Fibroblast of peridontal ligament (primary cell): ENCODE results near the gene PLPP4.

Experiments
- DNase-seq: peaks from one replicate; pipeline ENCODE4 v3.0.0-alpha.2; 2010; ENCODE audit errors: extremely low read depth

PLPP4 gene

GRCh38 chr10:120456626-120457430 lies at the start of gene PLPP4:
Gene PLPP4 (plus strand): TSS chr10:120457227. CDS start chr10:120457306, 79 bp downstream.
- DNase-seq: no peak

- DNase-seq: no peak
Observed at GRCh38 chr10:120409816-120410215, 47.2 kb upstream of the PLPP4 start.

- no peak for DNase-seq
Observed at GRCh38 chr10:120414946-120415345, 42.1 kb upstream of the PLPP4 start.

- peak; percentile 92 for DNase-seq
Observed at GRCh38 chr10:120415709-120416330, 41.2 kb upstream of the PLPP4 start.

GRCh38 chr10:120420421-120420820 lies 36.6 kb upstream of the PLPP4 start:
- no peak for DNase-seq

GRCh38 chr10:120421250-120421649 lies 35.8 kb upstream of the PLPP4 start:
- DNase-seq: peak; percentile 17

- peak; percentile 90 for DNase-seq
Observed at GRCh38 chr10:120422457-120422856, 34.6 kb upstream of the PLPP4 start.

GRCh38 chr10:120423431-120424197 lies 33.4 kb upstream of the PLPP4 start:
- peak; percentile 54 for DNase-seq

GRCh38 chr10:120424198-120424464 lies 32.9 kb upstream of the PLPP4 start:
- DNase-seq: no peak

- no peak for DNase-seq
Observed at GRCh38 chr10:120426306-120426705, 30.7 kb upstream of the PLPP4 start.

GRCh38 chr10:120428754-120429153 lies 28.3 kb upstream of the PLPP4 start:
- no peak for DNase-seq

GRCh38 chr10:120429395-120429794 lies 27.6 kb upstream of the PLPP4 start:
- no peak for DNase-seq

GRCh38 chr10:120431251-120431651 lies 25.8 kb upstream of the PLPP4 start:
- DNase-seq: no peak

- DNase-seq: no peak
Observed at GRCh38 chr10:120432209-120432608, 24.8 kb upstream of the PLPP4 start.

GRCh38 chr10:120433141-120433540 lies 23.9 kb upstream of the PLPP4 start:
- DNase-seq: no peak

- no peak for DNase-seq
Observed at GRCh38 chr10:120436439-120437112, 20.5 kb upstream of the PLPP4 start.

- no peak for DNase-seq
Observed at GRCh38 chr10:120437541-120437940, 19.5 kb upstream of the PLPP4 start.

- no peak for DNase-seq
Observed at GRCh38 chr10:120451968-120452367, 5.1 kb upstream of the PLPP4 start.

GRCh38 chr10:120453319-120453718 lies 3.7 kb upstream of the PLPP4 start:
- no peak for DNase-seq

GRCh38 chr10:120453886-120454285 lies 3.1 kb upstream of the PLPP4 start:
- DNase-seq: no peak

GRCh38 chr10:120455004-120455403 lies 2.0 kb upstream of the PLPP4 start:
- DNase-seq: no peak

- no peak for DNase-seq
Observed at GRCh38 chr10:120455606-120456005, 1.4 kb upstream of the PLPP4 start.
